Dendritic cell treated with granulocyte-macrophage colony-stimulating factor and Interleukin-4, amounts not matched to agents 40 ng/mL and 50 ng/mL, for 4 days (primary cell): ENCODE results near the gene SQOR.

Experiments
- H3K27ac Mint-ChIP-seq: one replicate; pipeline ENCODE4 v1.8.0; 2022; ENCODE audit warnings: mild to moderate bottlenecking, mixed read lengths
- H3K27me3 Mint-ChIP-seq: one replicate; pipeline ENCODE4 v1.8.0; 2022; ENCODE audit warnings: mild to moderate bottlenecking, mixed read lengths
- H3K36me3 Mint-ChIP-seq: one replicate; pipeline ENCODE4 v1.8.0; 2022; ENCODE audit warnings: low read depth, mixed read lengths
- H3K4me1 Mint-ChIP-seq: one replicate; pipeline ENCODE4 v1.8.0; 2022; ENCODE audit warnings: low read depth, mixed read lengths
- H3K4me3 Mint-ChIP-seq: one replicate; pipeline ENCODE4 v1.8.0; 2022; ENCODE audit warnings: mild to moderate bottlenecking, moderate library complexity, mixed read lengths
- H3K9me3 Mint-ChIP-seq: one replicate; pipeline ENCODE4 v1.8.0; 2022; ENCODE audit warnings: mixed read lengths
- intact Hi-C: fragments of 100-400 bp; cut with micrococcal nuclease; formaldehyde crosslinking; loops from one replicate; pipeline ENCODE4 v1.15.0; 2022

The SQOR gene

GRCh38 chr15:45606413-45606812 is 28.4 kb upstream of the SQOR start:
- Mint-ChIP-seq H3K27ac (peak overlapping the region; percentile 86), H3K4me1 (peaks cover 58% of the 10 kb centered on the region), H3K4me3 (peak overlapping the region; percentile 46), H3K27me3 (no peaks in the 10 kb centered on the region), H3K36me3 (peaks cover 66% of the 10 kb centered on the region), H3K9me3 (no peaks in the 10 kb centered on the region)
- intact Hi-C loops = no loop called here

- H3K27ac Mint-ChIP-seq = peak overlapping the region; percentile 86
- H3K27me3 Mint-ChIP-seq = no peaks in the 10 kb centered on the region
- peaks cover 53% of the 10 kb centered on the region for H3K4me1 Mint-ChIP-seq
- peaks cover 62% of the 10 kb centered on the region for H3K36me3 Mint-ChIP-seq
- peak overlapping the region; percentile 60 for H3K4me3 Mint-ChIP-seq
- H3K9me3 Mint-ChIP-seq = no peaks in the 10 kb centered on the region
- intact Hi-C loops = no loop called here
These were observed 28.0 kb upstream of the SQOR start for GRCh38 chr15:45606841-45607240.

- Mint-ChIP-seq H3K27ac (peak overlapping the region; percentile 34), H3K27me3 (no peaks in the 10 kb centered on the region), H3K4me1 (peaks cover 38% of the 10 kb centered on the region), H3K4me3 (no peak overlapping the region), H3K9me3 (no peaks in the 10 kb centered on the region), H3K36me3 (peaks cover 42% of the 10 kb centered on the region)
- intact Hi-C loops = loop anchor here (2.0 kb wide), 1 partner anchor 91 kb away; no protein-coding TSS in a partner anchor
These were observed 23.5 kb upstream of the SQOR start for GRCh38 chr15:45611305-45611704.

GRCh38 chr15:45612790-45613415 is 21.9 kb upstream of the SQOR start:
- Mint-ChIP-seq H3K9me3 (no peaks in the 10 kb centered on the region), H3K27me3 (no peaks in the 10 kb centered on the region), H3K4me1 (peaks cover 22% of the 10 kb centered on the region), H3K4me3 (no peak overlapping the region), H3K27ac (no peak overlapping the region), H3K36me3 (peaks cover 26% of the 10 kb centered on the region)
- intact Hi-C loops = no loop called here

- H3K9me3 Mint-ChIP-seq = no peaks in the 10 kb centered on the region
- H3K4me1 Mint-ChIP-seq = peaks cover 17% of the 10 kb centered on the region
- H3K4me3 Mint-ChIP-seq = no peak overlapping the region
- no peaks in the 10 kb centered on the region for H3K36me3 Mint-ChIP-seq
- intact Hi-C loops = no loop called here
- no peak overlapping the region for H3K27ac Mint-ChIP-seq
- no peaks in the 10 kb centered on the region for H3K27me3 Mint-ChIP-seq
These were observed 17.9 kb upstream of the SQOR start for GRCh38 chr15:45616901-45617323.

- no peak overlapping the region for H3K4me3 Mint-ChIP-seq
- H3K9me3 Mint-ChIP-seq = peaks cover 8% of the 10 kb centered on the region
- no peaks in the 10 kb centered on the region for H3K27me3 Mint-ChIP-seq
- intact Hi-C loops = no loop called here
- H3K36me3 Mint-ChIP-seq = peaks cover 6% of the 10 kb centered on the region
- no peak overlapping the region for H3K27ac Mint-ChIP-seq
- peaks cover 19% of the 10 kb centered on the region for H3K4me1 Mint-ChIP-seq
These were observed 16.0 kb upstream of the SQOR start for GRCh38 chr15:45618813-45619212.

- Mint-ChIP-seq H3K4me1 (peaks cover 22% of the 10 kb centered on the region), H3K27ac (no peak overlapping the region), H3K9me3 (peaks cover 37% of the 10 kb centered on the region), H3K36me3 (peaks cover 5% of the 10 kb centered on the region), H3K27me3 (no peaks in the 10 kb centered on the region), H3K4me3 (no peak overlapping the region)
- intact Hi-C loops = no loop called here
These were observed 6.7 kb upstream of the SQOR start for GRCh38 chr15:45628136-45628535.

- intact Hi-C loops = no loop called here
- peak overlapping the region; percentile 72 for H3K4me3 Mint-ChIP-seq
- H3K27me3 Mint-ChIP-seq = no peaks in the 10 kb centered on the region
- H3K36me3 Mint-ChIP-seq = peaks cover 16% of the 10 kb centered on the region
- peaks cover 24% of the 10 kb centered on the region for H3K4me1 Mint-ChIP-seq
- peaks cover 15% of the 10 kb centered on the region for H3K9me3 Mint-ChIP-seq
- H3K27ac Mint-ChIP-seq = peak overlapping the region; percentile 76
These were observed 3.7 kb upstream of the SQOR start for GRCh38 chr15:45630917-45631691.

GRCh38 chr15:45631776-45632175 is 3.1 kb upstream of the SQOR start:
- peaks cover 16% of the 10 kb centered on the region for H3K36me3 Mint-ChIP-seq
- peak overlapping the region; percentile 76 for H3K27ac Mint-ChIP-seq
- H3K4me3 Mint-ChIP-seq = peak overlapping the region; percentile 72
- peaks cover 8% of the 10 kb centered on the region for H3K9me3 Mint-ChIP-seq
- peaks cover 25% of the 10 kb centered on the region for H3K4me1 Mint-ChIP-seq
- no peaks in the 10 kb centered on the region for H3K27me3 Mint-ChIP-seq
- intact Hi-C loops = no loop called here

GRCh38 chr15:45635191-45635638 is 386 bp downstream of the SQOR start:
- Mint-ChIP-seq H3K36me3 (peaks cover 35% of the 10 kb centered on the region), H3K27ac (peak overlapping the region; percentile 95), H3K4me3 (peak overlapping the region; percentile 97), H3K9me3 (no peaks in the 10 kb centered on the region), H3K27me3 (no peaks in the 10 kb centered on the region), H3K4me1 (peaks cover 59% of the 10 kb centered on the region)
- intact Hi-C loops = no loop called here

GRCh38 chr15:45635763-45636292 is 999 bp downstream of the SQOR start:
- no peaks in the 10 kb centered on the region for H3K9me3 Mint-ChIP-seq
- peaks cover 36% of the 10 kb centered on the region for H3K36me3 Mint-ChIP-seq
- H3K27ac Mint-ChIP-seq = peak overlapping the region; percentile 95
- H3K4me1 Mint-ChIP-seq = peaks cover 65% of the 10 kb centered on the region
- peak overlapping the region; percentile 97 for H3K4me3 Mint-ChIP-seq
- H3K27me3 Mint-ChIP-seq = no peaks in the 10 kb centered on the region
- intact Hi-C loops = no loop called here

GRCh38 chr15:45637141-45637540 is 2.3 kb downstream of the SQOR start:
- Mint-ChIP-seq H3K9me3 (no peaks in the 10 kb centered on the region), H3K4me1 (peaks cover 66% of the 10 kb centered on the region), H3K4me3 (peak overlapping the region; percentile 71), H3K36me3 (peaks cover 43% of the 10 kb centered on the region), H3K27me3 (no peaks in the 10 kb centered on the region), H3K27ac (peak overlapping the region; percentile 95)
- intact Hi-C loops = no loop called here

- Mint-ChIP-seq H3K27ac (peak overlapping the region; percentile 95), H3K4me1 (peaks cover 66% of the 10 kb centered on the region), H3K9me3 (no peaks in the 10 kb centered on the region), H3K4me3 (peak overlapping the region; percentile 71), H3K27me3 (no peaks in the 10 kb centered on the region), H3K36me3 (peaks cover 48% of the 10 kb centered on the region)
- intact Hi-C loops = no loop called here
These were observed 2.8 kb downstream of the SQOR start for GRCh38 chr15:45637552-45638033.

GRCh38 chr15:45640616-45641015 is 5.8 kb downstream of the SQOR start:
- Mint-ChIP-seq H3K36me3 (peaks cover 52% of the 10 kb centered on the region), H3K4me1 (peaks cover 87% of the 10 kb centered on the region), H3K4me3 (no peak overlapping the region), H3K27me3 (no peaks in the 10 kb centered on the region), H3K27ac (peak overlapping the region; percentile 61), H3K9me3 (no peaks in the 10 kb centered on the region)
- intact Hi-C loops = loop anchor here (2.0 kb wide), 1 partner anchor 14 kb away; no protein-coding TSS in a partner anchor
